Skin epidermis (tissue), 12 donors: ENCODE measurements around the gene PUS10.
"Not testable (repeated sequence)": the region's sequence is repeated elsewhere in the genome, so short reads cannot be mapped to it uniquely, and the experiment has no call there.

Source experiments
- H3K27ac ChIP-seq, 21 experiments: fragments of 200-600 bp; sonication (generic) in 11 of 21; one replicate each; pipeline ENCODE4 v1.5.0; 2020; ENCODE audit warnings: mild to moderate bottlenecking in 3 of 21, inconsistent platforms in 2 of 21, moderate library complexity in 2 of 21
- H3K4me3 ChIP-seq, 7 experiments: fragments of 200-600 bp; sonication (generic) in 2 of 7; one replicate each; pipeline ENCODE4 v1.5.0; 2020; ENCODE audit warnings: inconsistent platforms in 2 of 7, mild to moderate bottlenecking in 2 of 7, moderate library complexity in 1 of 7

PUS10 gene

DNA sequence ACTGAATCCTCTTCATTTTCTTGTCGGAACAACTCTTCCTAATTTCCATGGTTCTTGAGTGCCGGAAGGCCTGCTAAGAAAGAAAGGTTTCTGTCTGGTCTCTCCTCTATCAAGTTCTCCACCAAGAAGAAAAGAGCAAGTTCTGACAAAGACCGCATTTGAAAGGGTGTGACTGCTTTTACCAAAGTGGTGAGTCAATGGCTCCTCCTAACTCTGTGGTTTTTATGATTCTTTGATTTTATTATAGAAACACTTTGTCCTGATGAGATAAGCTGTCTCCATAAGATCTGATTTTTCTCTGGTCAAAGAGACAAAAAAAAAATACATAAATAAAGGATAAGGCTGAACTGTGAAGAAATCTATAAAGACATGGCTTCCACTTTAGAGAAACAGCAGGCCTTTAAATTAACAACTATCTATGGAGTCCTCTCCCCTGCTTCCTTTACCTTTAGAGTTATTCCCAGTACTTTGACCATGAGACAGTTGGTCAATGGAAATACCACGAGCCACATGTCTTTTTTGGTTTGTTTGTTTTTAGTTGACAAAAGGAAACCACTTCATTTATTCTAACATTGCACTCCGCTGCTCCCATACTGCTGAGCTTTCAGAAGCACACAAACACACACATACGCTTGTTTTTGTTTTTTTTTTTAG lies 69.0 kb downstream of the PUS10 start:
- Histone ChIP-seq H3K4me3 (no peak overlapping the region), H3K27ac (peak overlapping the region in 18 of 21 experiments; percentile 16 to 83 (median 68))

GRCh38 chr2:60948161-60948560 lies 69.9 kb downstream of the PUS10 start:
- H3K27ac ChIP-seq = peak overlapping the region in 20 of 21 experiments; percentile 22 to 83 (median 62)
- H3K4me3 ChIP-seq = no peak overlapping the region

GRCh38 chr2:60947056-60947455 lies 71.0 kb downstream of the PUS10 start:
- peak overlapping the region in 2 of 21 experiments; percentile 65 to 79 for H3K27ac ChIP-seq
- no peak overlapping the region for H3K4me3 ChIP-seq

DNA sequence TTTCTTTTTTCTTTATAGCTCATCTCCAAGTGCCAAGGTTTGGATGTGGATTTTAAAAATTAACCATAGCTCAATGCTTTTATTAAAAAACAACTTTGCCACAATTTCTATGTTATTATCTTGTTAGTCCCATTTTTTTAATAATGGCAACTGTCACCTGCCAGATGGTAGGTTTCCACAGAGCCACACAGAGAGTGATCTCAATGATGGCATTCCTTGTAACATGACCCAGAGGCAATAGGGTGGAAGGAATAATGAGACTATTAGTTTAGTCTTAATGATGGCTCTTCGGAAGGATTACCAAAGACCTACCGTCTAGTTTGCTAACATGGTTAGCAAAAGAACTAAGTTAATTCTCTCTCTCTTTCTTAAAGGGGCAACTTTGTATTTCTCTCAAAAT lies 72.7 kb downstream of the PUS10 start:
- no peak overlapping the region for H3K27ac ChIP-seq
- H3K4me3 ChIP-seq = no peak overlapping the region

GRCh38 chr2:60939622-60940021 lies 78.4 kb downstream of the PUS10 start:
- Histone ChIP-seq H3K4me3 (no peak overlapping the region), H3K27ac (no peak overlapping the region)

DNA sequence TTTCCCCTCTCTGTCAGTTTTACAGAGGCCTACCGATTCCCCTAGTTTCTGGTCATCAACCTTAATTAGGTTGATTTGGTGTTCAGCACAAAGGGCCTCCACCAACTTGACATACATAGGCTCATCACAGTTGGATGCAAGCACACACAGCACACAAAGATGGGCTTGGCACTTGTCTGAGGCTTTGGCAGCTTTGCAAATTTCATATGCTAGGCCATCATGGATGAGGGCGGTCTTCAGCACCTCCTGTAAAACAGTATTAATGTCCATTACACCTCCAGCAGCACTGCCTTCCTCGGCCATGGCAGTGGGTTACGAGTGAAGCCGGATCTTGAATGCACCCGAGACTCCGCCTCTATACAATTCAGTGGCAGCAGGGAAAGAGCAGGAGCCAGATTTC lies 79.8 kb downstream of the PUS10 start:
- no peak overlapping the region for H3K27ac ChIP-seq
- no peak overlapping the region for H3K4me3 ChIP-seq

GRCh38 chr2:60936757-60937156 lies 81.3 kb downstream of the PUS10 start:
- no peak overlapping the region for H3K4me3 ChIP-seq
- H3K27ac ChIP-seq = no peak overlapping the region

- Histone ChIP-seq H3K27ac (peak overlapping the region in 8 of 21 experiments; percentile 5 to 47 (median 24)), H3K4me3 (no peak overlapping the region)
Measured at GRCh38 chr2:60934165-60934722, 83.8 kb downstream of the PUS10 start.

DNA sequence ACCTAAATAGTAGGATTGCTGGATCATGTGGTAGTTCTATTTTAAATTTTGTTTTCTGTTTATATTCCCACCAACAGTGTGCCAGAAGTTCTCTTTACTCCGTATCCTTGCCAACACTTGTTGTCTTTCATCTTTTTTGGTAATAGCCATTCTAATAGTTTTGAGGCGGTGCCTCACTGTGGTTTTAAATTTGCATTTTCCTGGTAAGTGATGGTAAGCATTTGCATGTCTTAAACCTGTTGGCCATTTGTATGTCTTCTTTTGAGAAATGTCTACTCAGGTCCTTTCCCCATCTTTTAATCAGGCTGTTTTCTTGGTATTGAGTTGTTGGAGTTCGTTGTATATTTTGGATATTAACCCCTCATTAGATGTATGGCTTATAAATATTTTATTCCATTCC lies 85.1 kb downstream of the PUS10 start:
- Histone ChIP-seq H3K27ac (no peak overlapping the region), H3K4me3 (no peak overlapping the region)

- H3K27ac ChIP-seq, H3K4me3 ChIP-seq: not testable (repeated sequence)
Measured at GRCh38 chr2:60932061-60932460, 86.0 kb downstream of the PUS10 start.

DNA sequence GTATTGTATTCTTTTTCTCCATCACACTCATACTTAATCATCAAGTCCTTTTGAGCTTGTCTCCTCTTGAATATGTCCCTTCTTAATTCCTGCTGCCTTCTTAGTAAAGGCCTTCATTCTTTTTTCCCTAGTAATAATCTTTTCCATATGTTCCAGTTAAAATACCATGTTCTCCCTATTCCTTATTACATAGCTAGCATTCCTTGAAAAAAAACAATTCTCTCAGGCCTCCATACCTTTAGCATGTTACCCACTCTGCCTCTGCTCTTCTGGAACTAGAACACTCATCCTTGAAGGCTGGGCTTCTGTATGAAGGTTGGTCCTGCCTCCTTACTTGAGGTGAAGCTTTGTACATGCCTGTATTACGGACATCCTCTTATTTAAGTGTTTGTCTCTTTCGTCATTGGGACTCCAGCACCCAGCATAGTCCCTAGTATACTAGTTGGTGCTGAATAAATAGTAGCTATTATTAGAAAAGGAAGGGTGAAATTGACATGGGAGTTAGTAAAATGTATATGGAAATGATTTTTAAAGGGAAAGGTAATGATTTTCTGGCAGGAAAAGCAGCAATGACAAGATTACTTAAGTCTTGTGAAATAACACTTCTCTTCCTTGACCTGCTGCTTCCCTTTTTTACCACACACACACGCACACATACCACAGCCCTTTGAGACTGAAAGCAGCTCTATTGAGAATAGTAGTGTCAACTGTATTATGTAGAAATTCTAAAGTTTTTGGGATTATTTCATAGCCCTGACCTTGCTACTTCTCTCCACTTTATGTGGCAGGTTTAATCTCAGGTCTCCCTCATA lies 91.1 kb downstream of the PUS10 start:
- peak overlapping the region in 6 of 21 experiments; percentile 5 to 41 (median 20) for H3K27ac ChIP-seq

GRCh38 chr2:60925994-60926740 lies 91.9 kb downstream of the PUS10 start:
- Histone ChIP-seq H3K27ac (peak overlapping the region in 3 of 21 experiments; percentile 5 to 31 (median 27)), H3K4me3 (no peak overlapping the region)

More for the DNA sequence above, 91.1 kb downstream of the PUS10 start:
- no peak overlapping the region for H3K4me3 ChIP-seq

- H3K27ac ChIP-seq = no peak overlapping the region
- H3K4me3 ChIP-seq = no peak overlapping the region
Measured at GRCh38 chr2:60907329-60907728, 110.7 kb downstream of the PUS10 start.

- no peak overlapping the region for H3K27ac ChIP-seq
- no peak overlapping the region for H3K4me3 ChIP-seq
Measured at GRCh38 chr2:60906395-60906794, 111.7 kb downstream of the PUS10 start.

DNA sequence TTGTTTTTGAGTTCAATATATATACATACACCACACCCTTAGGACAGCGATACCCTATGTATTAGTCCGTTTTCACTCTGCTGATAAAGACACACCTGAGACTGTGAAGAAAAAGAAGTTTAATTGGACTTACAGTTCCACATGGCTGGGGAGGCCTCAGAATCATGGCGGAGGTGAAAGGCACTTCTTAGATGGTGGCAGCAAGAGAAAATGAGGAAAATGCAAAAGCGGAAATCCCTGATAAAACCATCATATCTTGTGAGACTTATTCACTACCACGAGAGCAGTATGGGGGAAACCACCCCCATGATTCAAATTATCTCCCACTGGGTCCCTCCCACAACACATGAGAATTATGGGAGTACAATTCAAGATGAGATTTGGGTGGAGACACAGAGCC lies 112.2 kb downstream of the PUS10 start:
- H3K27ac ChIP-seq, H3K4me3 ChIP-seq: not testable (repeated sequence)

GRCh38 chr2:60901296-60901695 lies 116.8 kb downstream of the PUS10 start:
- not testable (repeated sequence) for H3K4me3 ChIP-seq, H3K27ac ChIP-seq

- Histone ChIP-seq H3K27ac (peak overlapping the region in 1 of 21 experiments; percentile 30), H3K4me3 (no peak overlapping the region)
Measured at GRCh38 chr2:60899892-60900249, 118.2 kb downstream of the PUS10 start.

DNA sequence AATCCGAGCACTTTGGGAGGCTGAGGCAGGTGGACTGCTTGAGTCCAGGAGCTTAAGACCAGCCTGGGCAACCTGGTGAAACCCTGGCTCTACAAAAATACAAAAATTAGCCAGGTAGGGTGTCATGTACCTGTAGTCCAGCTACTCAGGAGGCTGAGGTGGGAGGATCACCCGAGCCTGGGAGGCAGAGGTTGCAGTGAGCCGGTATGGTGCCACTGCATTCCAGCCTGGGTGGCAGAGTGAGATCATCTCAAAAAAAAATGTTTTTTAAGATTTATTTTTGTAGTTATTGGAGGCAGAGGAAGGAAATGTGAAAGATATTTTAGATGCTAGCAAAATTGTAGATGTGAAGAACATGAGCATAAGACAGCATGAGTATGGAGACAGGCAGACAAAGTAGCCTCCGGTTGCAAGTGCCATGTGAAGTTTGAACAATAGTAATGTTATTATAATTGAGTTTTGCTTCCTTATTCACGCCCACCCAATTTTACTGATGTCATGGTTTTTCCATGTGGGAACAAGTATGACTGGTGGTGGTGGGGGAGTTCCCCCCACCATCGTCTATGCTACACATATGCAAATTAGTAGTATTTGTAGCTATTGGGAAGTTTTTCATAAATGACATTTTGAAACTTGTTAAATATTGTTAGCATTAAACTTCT lies 118.7 kb downstream of the PUS10 start:
- H3K27ac ChIP-seq = peak overlapping the region in 1 of 21 experiments; percentile 30

DNA sequence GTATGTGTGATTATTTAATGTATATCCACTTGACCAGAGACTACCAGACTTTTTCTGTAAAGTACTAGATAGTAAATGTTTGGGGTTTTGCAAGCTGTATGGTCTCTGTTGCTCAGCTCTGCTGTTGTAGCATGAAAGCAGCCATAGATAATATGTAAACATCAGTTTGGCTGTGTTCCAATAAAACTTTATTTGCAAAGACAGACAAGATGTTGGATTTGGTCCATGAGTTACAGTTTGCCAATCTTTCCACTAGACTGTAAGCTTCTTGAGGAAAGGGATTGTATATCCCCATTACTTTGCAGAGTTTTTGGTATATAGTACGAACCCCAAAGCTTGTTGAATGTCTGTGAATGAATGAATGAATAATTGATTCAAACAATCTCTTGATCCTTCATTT lies 119.5 kb downstream of the PUS10 start:
- no peak overlapping the region for H3K27ac ChIP-seq
- no peak overlapping the region for H3K4me3 ChIP-seq

More for the DNA sequence above, 118.7 kb downstream of the PUS10 start:
- no peak overlapping the region for H3K4me3 ChIP-seq
